GM19193 (cell line): ENCODE results near the gene LTF.

ENCODE experiments used
- POLR2A ChIP-seq: IDR thresholded peaks from 4 replicates; pipeline ENCODE4 v1.6.1; 2011; ENCODE audit not compliant: insufficient read depth, insufficient read length; ENCODE audit errors: extremely low read depth

The LTF gene

GRCh38 chr3:46405301-46406019 lies 59.2 kb downstream of the LTF start:
- TF ChIP-seq POLR2A = no peak

GRCh38 chr3:46401579-46401978 lies 63.1 kb downstream of the LTF start:
- TF ChIP-seq POLR2A = no peak

- no peak for TF ChIP-seq POLR2A
Measured at GRCh38 chr3:46400846-46401245, 63.9 kb downstream of the LTF start.

GRCh38 chr3:46400000-46400734 lies 64.5 kb downstream of the LTF start:
- no peak for TF ChIP-seq POLR2A

- TF ChIP-seq POLR2A = no peak
Measured at GRCh38 chr3:46399557-46399956, 65.1 kb downstream of the LTF start.

- no peak for TF ChIP-seq POLR2A
Measured at GRCh38 chr3:46399098-46399497, 65.6 kb downstream of the LTF start.

GRCh38 chr3:46398186-46398955 lies 66.3 kb downstream of the LTF start:
- TF ChIP-seq POLR2A = no peak

- TF ChIP-seq POLR2A = no peak
Measured at GRCh38 chr3:46397111-46397510, 67.6 kb downstream of the LTF start.

GRCh38 chr3:46395766-46396530 lies 68.8 kb downstream of the LTF start:
- TF ChIP-seq POLR2A = no peak

- TF ChIP-seq POLR2A = no peak
Measured at GRCh38 chr3:46395210-46395661, 69.5 kb downstream of the LTF start.

- no peak for TF ChIP-seq POLR2A
Measured at GRCh38 chr3:46393554-46394434, 70.9 kb downstream of the LTF start.

GRCh38 chr3:46393011-46393410 lies 71.7 kb downstream of the LTF start:
- no peak for TF ChIP-seq POLR2A

GRCh38 chr3:46389306-46389705 lies 75.4 kb downstream of the LTF start:
- no peak for TF ChIP-seq POLR2A

- no peak for TF ChIP-seq POLR2A
Measured at GRCh38 chr3:46386205-46386604, 78.5 kb downstream of the LTF start.
